Forelimb muscle (tissue), 1 donor: Measurements from ENCODE around the gene EXOSC10. TPM values are rescaled to one million over a fixed set of nuclear protein-coding genes. Genes with fewer than 3 reads are reported as not detected.
"Not testable (repeated sequence)": the region's sequence is repeated elsewhere in the genome, so short reads cannot be mapped to it uniquely, and the experiment has no call there.

Experiments
- DNase-seq: peaks from one replicate; pipeline ENCODE4 v3.0.0-alpha.2; 2013; ENCODE audit warnings: low read depth
- polyA plus RNA-seq: library from polyadenylated mRNA; unstranded; fragments of 120-200 nt; gene quantifications from one replicate; pipeline ENCODE4 v1.2.1, GENCODE V29; 2013; ENCODE audit not compliant: insufficient read length

EXOSC10 gene
- polyA plus RNA-seq, 1 donor = 56.4 TPM

GRCh38 chr1:11061652-11062365, 37.9 kb downstream of the EXOSC10 start:
- no peak for DNase-seq

GRCh38 chr1:11059968-11060830, 39.5 kb downstream of the EXOSC10 start, which contains the start of gene SRM:
Gene SRM, minus strand, starts transcription at chr1:11060018. Its CDS starts 75 bp downstream, at chr1:11059943.
- DNase-seq = peak; percentile 79

- no peak for DNase-seq
These were observed 40.3 kb downstream of the EXOSC10 start for GRCh38 chr1:11059155-11059967.

- no peak for DNase-seq
These were observed 41.0 kb downstream of the EXOSC10 start for GRCh38 chr1:11058595-11059154.

- no peak for DNase-seq
These were observed 41.6 kb downstream of the EXOSC10 start for GRCh38 chr1:11058026-11058425.

GRCh38 chr1:11057477-11057876, 42.2 kb downstream of the EXOSC10 start:
- DNase-seq = no peak

GRCh38 chr1:11056504-11056903, 43.2 kb downstream of the EXOSC10 start:
- DNase-seq = no peak

GRCh38 chr1:11055676-11056075, 44.0 kb downstream of the EXOSC10 start:
- DNase-seq = no peak

- no peak for DNase-seq
These were observed 45.0 kb downstream of the EXOSC10 start for GRCh38 chr1:11054666-11055065.

- DNase-seq = no peak
These were observed 45.5 kb downstream of the EXOSC10 start for GRCh38 chr1:11054181-11054580.

GRCh38 chr1:11053758-11054137, 45.9 kb downstream of the EXOSC10 start:
- DNase-seq = no peak

GRCh38 chr1:11052839-11053757, 46.6 kb downstream of the EXOSC10 start:
- no peak for DNase-seq

GRCh38 chr1:11051781-11052511, 47.7 kb downstream of the EXOSC10 start:
- DNase-seq = no peak

GRCh38 chr1:11051121-11051520, 48.5 kb downstream of the EXOSC10 start:
- not testable (repeated sequence) for DNase-seq

- no peak for DNase-seq
These were observed 52.9 kb downstream of the EXOSC10 start, which contains the start of gene MASP2 for GRCh38 chr1:11046625-11047365. Gene MASP2, minus strand, starts transcription at chr1:11047239. Its CDS starts 32 bp downstream, at chr1:11047207.

GRCh38 chr1:11046270-11046566, 53.5 kb downstream of the EXOSC10 start:
- DNase-seq = no peak

GRCh38 chr1:11045428-11046269, 54.0 kb downstream of the EXOSC10 start:
- DNase-seq = no peak

- no peak for DNase-seq
These were observed 54.7 kb downstream of the EXOSC10 start for GRCh38 chr1:11044849-11045427.
